Gastrocnemius medialis (tissue), 4 donors: ENCODE measurements around the gene HOXC11. TPM values are rescaled to one million over a fixed set of nuclear protein-coding genes. Genes with fewer than 3 reads are reported as not detected.

Experiments used
- ATAC-seq, 2 donors: fragments of 150-250 bp; one replicate each; pipeline ENCODE4 v1.9.1; 2016
- DNase-seq, 2 donors: peaks; one replicate each; pipeline ENCODE4 v3.0.0-alpha.2; 2019
- H3K27ac ChIP-seq, 4 donors: fragments of 200-600 bp; sonication (generic); 1 replicate in 1 of 4; 2 replicates in 3 of 4; pipeline ENCODE4 v1.5.1; 2016 to 2018; ENCODE audit warnings: mild to moderate bottlenecking in 2 of 4, moderate library complexity in 1 of 4
- H3K27me3 ChIP-seq, 3 donors: fragments of 200-600 bp; sonication (generic) in 2 of 3; 1 replicate in 1 of 3; 2 replicates in 2 of 3; pipeline versions ENCODE4 v1.5.1 to v1.6.0; 2016 to 2019; ENCODE audit warnings: mild to moderate bottlenecking in 1 of 3, moderate library complexity in 1 of 3
- H3K36me3 ChIP-seq, 2 donors: fragments of 200-600 bp; sonication (generic) in 1 of 2; one replicate each; pipeline ENCODE4 v1.5.1; 2017 to 2018
- H3K4me1 ChIP-seq, 2 donors: fragments of 200-600 bp; sonication (generic) in 1 of 2; one replicate each; pipeline ENCODE4 v1.5.1; 2016 to 2017; ENCODE audit warnings: mild to moderate bottlenecking in 2 of 2
- H3K4me3 ChIP-seq, 4 donors: fragments of 200-600 bp; sonication (generic) in 3 of 4; 1 replicate in 1 of 4; 2 replicates in 3 of 4; pipeline ENCODE4 v1.5.1; 2016 to 2019; ENCODE audit warnings: mild to moderate bottlenecking in 2 of 4
- H3K9me3 ChIP-seq, 3 donors: fragments of 200-600 bp; sonication (generic) in 2 of 3; 1 replicate in 1 of 3; 2 replicates in 2 of 3; pipeline ENCODE4 v1.5.1; 2016 to 2019
- CTCF ChIP-seq, 5 experiments: fragments of 450-650 bp in 3 of 5; fragments of 200-600 bp in 2 of 5; sonication (generic) in 2 of 5; IDR thresholded peaks in 4 of 5; conservative IDR thresholded peaks in 1 of 5; 1 replicate in 4 of 5; 2 replicates in 1 of 5; pipeline ENCODE4 v1.5.1; 2016 to 2019; ENCODE audit warnings: antibody characterized with exemption in 5 of 5, mild to moderate bottlenecking in 3 of 5, moderate library complexity in 3 of 5
- POLR2A ChIP-seq, 2 donors: fragments of 450-650 bp; IDR thresholded peaks; one replicate each; pipeline ENCODE4 v1.6.1; 2017; ENCODE audit warnings: antibody characterized with exemption in 2 of 2, mild to moderate bottlenecking in 2 of 2, moderate library complexity in 2 of 2
- in situ Hi-C, 4 donors: fragments of 200-750 bp; cut with MboI; loops; one replicate each; pipeline versions ENCODE4 v1.15.0 to v1.8.0; 2017; ENCODE audit warnings: low sequenced_read_pairs in 4 of 4
- intact Hi-C: fragments of 100-400 bp; cut with DNase I; formaldehyde crosslinking; loops from one replicate; pipeline ENCODE4 v1.15.1; 2023; ENCODE audit warnings: low total_unique reads
- total RNA-seq, 4 donors: library from RNA; depleted of rRNA; stranded (reverse); fragments of >200 nt; gene quantifications; one replicate each; pipeline versions ENCODE4 v1.1.0 to v1.2.3, GENCODE V29; 2016

Gene HOXC11
- total RNA-seq, 4 donors from 2014 or later = 0.24 to 1.1 (median 0.44) TPM

DNA sequence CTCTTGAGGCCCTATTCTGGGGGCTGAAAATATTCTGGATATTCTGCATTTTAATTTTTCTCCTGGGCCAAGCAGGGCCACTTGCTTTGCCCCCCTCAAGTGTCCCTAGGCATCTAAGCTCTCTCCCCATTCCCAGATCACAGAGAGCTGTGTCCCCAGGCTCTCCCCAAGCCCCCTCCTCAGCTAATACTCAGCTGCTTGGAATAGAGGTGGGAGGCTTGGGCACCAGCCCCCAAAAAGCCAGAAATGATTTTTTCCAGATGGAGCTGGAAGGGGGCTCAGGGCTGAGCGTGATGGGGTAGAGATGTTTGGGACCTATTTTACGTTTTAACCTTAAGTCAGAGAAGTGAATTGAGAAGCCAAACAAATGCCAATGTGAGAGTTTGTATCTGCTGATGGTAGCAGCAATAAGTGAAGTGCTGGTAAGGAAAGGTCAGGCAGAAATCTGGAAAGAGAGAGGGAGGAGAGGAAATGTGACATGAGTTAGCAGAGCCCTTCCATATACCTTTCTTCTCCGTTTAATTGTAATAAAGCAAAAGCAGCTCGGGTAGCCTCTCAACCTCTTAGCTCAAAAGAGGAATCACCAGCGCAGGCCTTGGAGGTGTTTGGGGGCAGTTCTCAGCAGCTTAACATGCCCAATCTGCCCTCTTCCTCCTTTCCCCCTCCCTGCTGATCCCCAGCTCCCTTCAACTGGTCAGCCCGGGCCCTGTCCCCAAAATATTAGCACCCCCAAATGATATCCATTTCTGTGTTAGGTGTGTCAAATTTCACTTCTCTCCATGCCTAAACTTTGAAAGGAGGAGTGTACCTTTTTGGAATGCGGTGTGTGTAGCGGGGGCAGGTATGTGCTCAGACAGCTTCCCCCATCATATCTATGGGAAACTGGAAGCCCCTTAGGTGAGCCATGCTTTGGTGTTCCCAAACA, 50.3 kb downstream of the HOXC11 start:
- DNase-seq (no peak), ATAC-seq (no peak)
- peak overlapping the region; percentile 94 to 100 (median 98) for H3K27ac ChIP-seq
- H3K27me3 ChIP-seq = no peaks in the 10 kb centered on the region
- no peaks in the 10 kb centered on the region for H3K36me3 ChIP-seq
- no peak for TF ChIP-seq POLR2A (IDR thresholded peaks at IDR 0.05)
- H3K4me3 ChIP-seq = peak overlapping the region; percentile 59 to 66 (median 62)
- H3K4me1 ChIP-seq = peaks cover 76 to 94% of the 10 kb centered on the region in 2 donors
- in situ Hi-C loops (loop anchor here in 2 of 4 donors (10.0 to 25.0 kb wide), 2 partner anchors 172 to 339 kb away; partner anchors contain the start of gene GPR84 (in 2 of the 2)), intact Hi-C loops (no loop called here)
- H3K9me3 ChIP-seq = no peaks in the 10 kb centered on the region

- Histone ChIP-seq H3K9me3 (no peaks in the 10 kb centered on the region), H3K4me3 (peak overlapping the region; percentile 59 to 66 (median 62)), H3K27ac (peak overlapping the region; percentile 94 to 100 (median 98)), H3K4me1 (peaks cover 76 to 92% of the 10 kb centered on the region in 2 donors), H3K36me3 (no peaks in the 10 kb centered on the region), H3K27me3 (no peaks in the 10 kb centered on the region)
- DNase-seq = no peak
- ATAC-seq = peak in 1 of 2 donors; percentile 10
- in situ Hi-C loops = loop anchor here in 2 of 4 donors (10.0 to 25.0 kb wide), 2 partner anchors 171 to 338 kb away; partner anchors contain the start of gene GPR84 (in 2 of the 2)
- TF ChIP-seq POLR2A (IDR thresholded peaks at IDR 0.05) (no peak), CTCF (IDR thresholded peaks at IDR 0.05 in 4 of 5, conservative IDR thresholded peaks at IDR 0.05 in 1 of 5) (no peak)
- intact Hi-C loops = no loop called here
Observed at GRCh38 chr12:54024127-54024526, 51.2 kb downstream of the HOXC11 start.

DNA sequence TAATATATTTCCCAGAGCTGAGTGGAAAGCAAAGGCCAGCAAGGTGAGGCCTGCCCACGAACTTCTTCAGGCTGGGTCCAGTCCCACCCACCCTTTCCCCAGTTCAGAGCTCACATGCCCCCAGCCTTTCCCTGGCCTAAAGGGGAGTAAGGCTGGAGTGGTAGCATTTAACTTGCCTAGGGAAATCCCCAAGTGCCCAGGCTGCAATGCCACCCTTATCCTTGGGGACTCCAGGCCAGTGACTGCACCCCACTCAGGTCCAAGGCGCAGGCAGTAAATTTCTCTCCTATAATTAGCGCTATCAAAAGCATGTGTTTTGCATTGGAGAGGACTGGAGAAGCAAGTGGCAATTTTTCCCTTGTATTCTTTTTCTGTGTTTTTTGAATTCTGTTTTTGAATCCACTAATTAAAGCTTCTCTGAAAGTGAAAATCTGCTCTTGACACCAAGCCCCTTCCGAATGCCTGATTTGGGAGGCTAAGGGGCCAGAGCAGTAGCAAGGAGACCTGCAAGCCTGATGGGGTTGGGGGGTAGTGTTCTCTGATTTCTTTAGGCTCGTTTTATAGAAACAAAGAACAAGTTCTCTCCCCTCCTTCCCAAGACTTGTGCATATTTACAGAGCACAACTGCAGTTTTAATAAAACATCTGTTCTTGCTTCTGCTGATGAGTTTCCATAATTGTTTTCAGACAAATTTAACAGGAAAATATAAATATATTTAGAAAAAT, 51.8 kb downstream of the HOXC11 start:
- H3K9me3 ChIP-seq = no peaks in the 10 kb centered on the region
- DNase-seq (no peak), ATAC-seq (no peak)
- peak overlapping the region; percentile 59 to 66 (median 62) for H3K4me3 ChIP-seq
- H3K4me1 ChIP-seq = peaks cover 69 to 87% of the 10 kb centered on the region in 2 donors
- peak overlapping the region; percentile 94 to 100 (median 98) for H3K27ac ChIP-seq
- H3K36me3 ChIP-seq = no peaks in the 10 kb centered on the region
- intact Hi-C loops = no loop called here
- in situ Hi-C loops = loop anchor here in 3 of 4 donors (5.0 to 25.0 kb wide), 3 partner anchors 170 to 338 kb away; partner anchors contain the start of gene GPR84 (in 2 of the 3)
- TF ChIP-seq POLR2A (IDR thresholded peaks at IDR 0.05) = no peak
- no peak for TF ChIP-seq CTCF (IDR thresholded peaks at IDR 0.05 in 4 of 5, conservative IDR thresholded peaks at IDR 0.05 in 1 of 5)
- H3K27me3 ChIP-seq = no peaks in the 10 kb centered on the region

- no peak for TF ChIP-seq POLR2A (IDR thresholded peaks at IDR 0.05)
- no peak for TF ChIP-seq CTCF (IDR thresholded peaks at IDR 0.05 in 4 of 5, conservative IDR thresholded peaks at IDR 0.05 in 1 of 5)
- in situ Hi-C loops (loop anchor here in 2 of 4 donors (5.0 to 10.0 kb wide), 2 partner anchors 169 to 172 kb away; no protein-coding TSS in a partner anchor), intact Hi-C loops (no loop called here)
- DNase-seq (no peak), ATAC-seq (no peak)
- H3K4me3 ChIP-seq = peak overlapping the region; percentile 59 to 66 (median 62)
- no peaks in the 10 kb centered on the region for H3K27me3 ChIP-seq
- H3K4me1 ChIP-seq = peaks cover 59 to 77% of the 10 kb centered on the region in 2 donors
- peak overlapping the region; percentile 94 to 100 (median 98) for H3K27ac ChIP-seq
- no peaks in the 10 kb centered on the region for H3K36me3 ChIP-seq
- H3K9me3 ChIP-seq = no peaks in the 10 kb centered on the region
Observed at GRCh38 chr12:54025499-54026405, 52.8 kb downstream of the HOXC11 start.
